Fibroblast of villous mesenchyme (primary cell): ENCODE results near the gene TEAD1. TPM values are rescaled to one million over a fixed set of nuclear protein-coding genes. Genes with fewer than 3 reads are reported as not detected.
A peak's percentile ranks its signal among the peaks of the same experiment; 100 is the strongest.

Experiments used
- DNase-seq: peaks from one replicate; pipeline ENCODE4 v3.0.0-alpha.2; 2010; ENCODE audit warnings: low read depth
- H3K4me3 ChIP-seq: 2 replicates; pipeline ENCODE4 v1.5.1; 2011; ENCODE audit warnings: low read depth, mild to moderate bottlenecking, low read length
- total RNA-seq: library from RNA; depleted of rRNA; stranded (reverse); fragments of >200 nt; gene quantifications from 2 replicates; pipeline ENCODE4 v1.2.3, GENCODE V29; 2012
- TF ChIP-seq, protein P1 (sequence below): IDR thresholded peaks from 2 replicates; pipeline ENCODE4 v1.5.1; 2012; ENCODE audit warnings: low read depth, mild to moderate bottlenecking, low read length; ENCODE audit not compliant: insufficient read depth

TEAD1 gene
- total RNA-seq, 1 donor = 244 TPM

DNA sequence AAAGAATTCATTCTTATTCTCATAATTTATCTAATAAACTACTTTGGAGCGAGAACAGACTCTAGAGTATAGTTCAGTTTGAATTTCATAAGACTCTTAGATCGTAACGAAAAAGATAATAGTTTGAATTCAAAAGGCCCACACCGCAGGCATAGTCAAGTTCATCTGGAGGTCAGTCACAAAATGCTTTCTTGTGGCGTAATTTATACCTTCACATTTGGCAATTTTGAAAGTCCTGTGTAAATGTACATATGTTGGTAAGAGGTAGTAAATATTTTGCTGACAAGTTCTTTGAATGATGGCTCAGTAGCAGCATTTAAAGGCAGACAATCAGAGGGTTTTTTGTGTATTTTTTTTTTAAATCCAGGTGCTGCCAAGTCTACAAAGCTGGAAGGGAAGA, 88.1 kb downstream of the TEAD1 start:
- no peak overlapping the region for H3K4me3 ChIP-seq
- DNase-seq = peak; percentile 40
- TF ChIP-seq, protein P1, sequence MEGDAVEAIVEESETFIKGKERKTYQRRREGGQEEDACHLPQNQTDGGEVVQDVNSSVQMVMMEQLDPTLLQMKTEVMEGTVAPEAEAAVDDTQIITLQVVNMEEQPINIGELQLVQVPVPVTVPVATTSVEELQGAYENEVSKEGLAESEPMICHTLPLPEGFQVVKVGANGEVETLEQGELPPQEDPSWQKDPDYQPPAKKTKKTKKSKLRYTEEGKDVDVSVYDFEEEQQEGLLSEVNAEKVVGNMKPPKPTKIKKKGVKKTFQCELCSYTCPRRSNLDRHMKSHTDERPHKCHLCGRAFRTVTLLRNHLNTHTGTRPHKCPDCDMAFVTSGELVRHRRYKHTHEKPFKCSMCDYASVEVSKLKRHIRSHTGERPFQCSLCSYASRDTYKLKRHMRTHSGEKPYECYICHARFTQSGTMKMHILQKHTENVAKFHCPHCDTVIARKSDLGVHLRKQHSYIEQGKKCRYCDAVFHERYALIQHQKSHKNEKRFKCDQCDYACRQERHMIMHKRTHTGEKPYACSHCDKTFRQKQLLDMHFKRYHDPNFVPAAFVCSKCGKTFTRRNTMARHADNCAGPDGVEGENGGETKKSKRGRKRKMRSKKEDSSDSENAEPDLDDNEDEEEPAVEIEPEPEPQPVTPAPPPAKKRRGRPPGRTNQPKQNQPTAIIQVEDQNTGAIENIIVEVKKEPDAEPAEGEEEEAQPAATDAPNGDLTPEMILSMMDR = no peak

DNA sequence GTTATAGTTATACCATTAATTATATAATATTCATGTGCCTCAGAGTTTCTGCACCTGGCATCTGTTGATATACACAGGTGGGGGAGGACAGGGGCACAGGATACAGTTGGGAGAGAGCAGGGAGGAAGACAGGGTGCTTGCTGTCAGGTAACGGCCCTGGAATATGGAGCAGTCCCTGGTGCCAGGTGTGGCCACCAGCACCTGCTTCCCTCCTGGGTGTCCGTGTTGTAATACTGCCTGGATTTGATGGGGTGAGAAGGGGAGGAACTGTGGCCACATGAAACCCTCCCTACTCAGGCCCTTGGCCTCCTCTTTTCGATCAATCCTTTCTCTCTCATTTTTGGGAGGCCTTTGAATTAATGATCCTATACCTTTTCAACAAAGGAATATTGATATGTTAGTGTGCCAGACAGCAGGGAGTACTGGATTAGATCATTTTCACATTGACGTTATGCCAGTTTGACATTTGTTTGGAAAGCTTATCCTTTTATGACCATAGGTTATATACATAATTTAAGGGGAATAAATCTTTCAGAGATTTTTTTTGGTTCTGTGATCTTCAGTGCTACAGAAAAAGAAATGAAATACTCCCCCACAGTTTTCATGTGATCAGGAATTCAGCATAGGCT, 88.6 kb downstream of the TEAD1 start:
- H3K4me3 ChIP-seq = no peak overlapping the region
- DNase-seq = no peak
- TF ChIP-seq, protein P1 = no peak

DNA sequence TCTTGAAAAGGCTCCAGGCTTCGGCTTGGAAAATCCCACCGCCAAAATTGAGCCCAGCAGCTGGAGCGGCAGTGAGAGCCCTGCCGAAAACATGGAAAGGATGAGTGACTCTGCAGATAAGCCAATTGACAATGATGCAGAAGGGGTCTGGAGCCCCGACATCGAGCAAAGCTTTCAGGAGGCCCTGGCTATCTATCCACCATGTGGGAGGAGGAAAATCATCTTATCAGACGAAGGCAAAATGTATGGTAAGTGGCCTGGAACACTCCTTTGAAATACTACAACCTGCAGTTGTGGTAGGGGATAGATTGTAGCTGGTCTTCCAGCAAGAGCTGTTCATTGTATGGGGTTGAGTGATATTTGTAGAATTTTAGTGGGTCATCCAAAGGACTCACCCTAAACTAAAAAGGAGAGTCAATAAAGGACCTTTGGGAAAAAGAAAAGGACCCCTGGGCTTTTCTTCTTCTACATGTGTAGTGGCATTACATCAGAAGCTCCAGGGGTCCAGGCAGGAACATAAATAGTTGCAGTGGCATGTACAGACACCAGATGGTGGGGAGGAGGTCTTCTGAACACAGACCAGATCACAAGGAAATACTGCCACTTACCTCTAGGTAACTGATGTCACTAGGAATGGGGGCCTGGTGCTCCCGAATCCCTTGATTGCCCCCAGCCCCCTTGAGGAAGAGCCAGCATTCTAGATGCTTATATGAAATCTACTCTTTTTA, 90.1 kb downstream of the TEAD1 start:
- no peak for DNase-seq
- no peak overlapping the region for H3K4me3 ChIP-seq
- TF ChIP-seq, protein P1 = no peak

DNA sequence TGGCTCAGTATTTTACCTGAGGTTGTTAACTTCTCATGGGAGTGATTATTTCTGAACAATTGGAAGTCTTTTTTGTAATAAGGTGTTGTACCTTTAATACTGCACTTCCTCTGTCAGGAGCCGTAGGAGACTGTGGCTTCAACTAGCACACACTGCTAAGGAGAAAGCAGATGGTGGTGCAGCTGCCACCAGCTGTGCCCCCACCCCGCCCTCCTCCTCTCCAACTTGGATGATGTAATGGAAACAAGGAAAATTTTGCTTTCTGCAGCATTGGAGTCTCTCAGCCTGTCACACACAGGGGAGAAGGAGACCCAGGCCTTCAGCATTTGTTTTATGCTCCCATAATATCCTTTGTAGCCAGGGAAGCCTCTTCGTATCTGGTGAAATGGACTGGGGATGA, 91.2 kb downstream of the TEAD1 start:
- TF ChIP-seq, protein P1 = no peak
- DNase-seq = peak; percentile 74
- no peak overlapping the region for H3K4me3 ChIP-seq

DNA sequence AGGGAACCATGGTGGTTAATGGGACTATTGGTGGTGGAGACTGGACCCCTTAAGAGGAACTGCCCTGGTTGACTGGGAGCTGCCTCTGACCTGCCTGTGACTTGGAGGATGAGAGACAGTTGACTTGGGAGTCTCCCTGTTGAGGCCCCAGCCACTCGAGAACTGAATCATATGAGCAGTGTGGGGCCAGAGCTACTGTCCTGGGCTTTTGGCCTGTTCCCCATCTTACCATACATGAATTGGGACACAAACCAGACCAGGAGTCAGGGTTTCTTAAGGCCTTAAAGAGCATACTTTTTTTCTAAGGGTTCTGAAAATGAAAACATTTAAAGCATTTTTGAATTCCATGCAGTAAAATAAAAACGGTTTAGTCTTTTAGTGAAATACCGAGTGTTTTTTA, 92.8 kb downstream of the TEAD1 start:
- no peak overlapping the region for H3K4me3 ChIP-seq
- TF ChIP-seq, protein P1 = no peak
- DNase-seq = peak; percentile 77

DNA sequence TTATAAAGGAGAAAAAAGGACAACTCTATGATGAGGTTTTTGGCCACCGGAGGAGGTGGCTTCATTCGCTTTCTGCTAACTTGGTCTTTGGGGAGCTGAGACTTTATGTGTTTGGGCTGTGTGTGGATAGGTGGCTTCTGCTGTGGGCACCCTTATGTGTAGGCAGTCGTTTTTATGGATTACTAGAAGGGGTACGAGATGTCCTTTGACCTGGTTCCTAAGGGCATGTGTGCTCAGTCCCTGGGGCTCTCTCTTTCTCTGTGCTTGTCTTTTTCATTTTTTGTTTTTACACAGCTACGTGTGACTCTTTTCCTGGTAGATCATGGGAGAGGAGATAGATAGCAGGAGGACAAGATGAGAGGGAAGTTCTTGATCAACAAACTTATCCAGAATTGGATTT, 93.4 kb downstream of the TEAD1 start:
- no peak for DNase-seq
- TF ChIP-seq, protein P1 = no peak
- no peak overlapping the region for H3K4me3 ChIP-seq
